Embryonic facial prominence (tissue), 1 donor: ENCODE results near the gene GLRA3.
"Not testable (repeated sequence)": the region's sequence is repeated elsewhere in the genome, so short reads cannot be mapped to it uniquely, and the experiment has no call there.

Experiments used
- DNase-seq: peaks from one replicate; pipeline ENCODE4 v3.0.0-alpha.2; 2016; ENCODE audit errors: extremely low spot score

Gene GLRA3

DNA sequence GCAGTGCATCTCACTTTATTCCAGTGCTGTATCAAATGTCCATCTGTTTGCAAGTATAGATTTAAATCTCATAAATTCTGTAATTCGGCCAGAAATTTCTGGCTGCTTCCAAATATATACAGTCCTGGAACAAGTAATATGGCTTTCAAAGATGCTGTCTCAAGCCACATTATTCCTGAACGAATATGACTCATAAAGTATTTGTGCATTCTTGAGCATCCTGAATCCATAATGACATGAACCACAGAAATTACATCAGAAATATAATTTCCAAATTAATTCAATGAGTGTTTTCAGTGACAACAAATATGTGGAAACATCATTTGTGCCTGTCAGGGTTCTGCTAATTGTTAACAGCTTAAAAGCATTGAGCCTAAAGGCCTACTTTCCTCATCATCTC lies 165.8 kb downstream of the GLRA3 start:
- no peak for DNase-seq

DNA sequence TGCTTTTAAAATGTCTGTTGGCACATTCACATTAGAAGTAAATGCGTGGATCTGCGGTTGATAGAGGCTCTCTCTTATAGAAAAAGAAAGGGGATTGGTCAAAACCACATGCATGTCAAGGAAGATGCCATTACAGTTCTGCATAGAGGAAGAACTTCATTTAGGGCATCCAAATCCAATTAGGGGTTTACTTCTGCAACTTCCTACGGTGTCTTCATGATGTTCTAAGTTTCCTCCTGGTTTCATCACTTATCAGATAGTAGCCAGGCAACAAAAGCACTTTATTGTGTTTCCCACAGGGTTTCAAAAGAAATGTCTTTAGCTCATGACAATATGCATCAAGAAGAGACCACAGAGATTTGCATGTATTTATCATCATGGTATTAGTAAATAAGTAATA lies 170.8 kb downstream of the GLRA3 start:
- DNase-seq: no peak

DNA sequence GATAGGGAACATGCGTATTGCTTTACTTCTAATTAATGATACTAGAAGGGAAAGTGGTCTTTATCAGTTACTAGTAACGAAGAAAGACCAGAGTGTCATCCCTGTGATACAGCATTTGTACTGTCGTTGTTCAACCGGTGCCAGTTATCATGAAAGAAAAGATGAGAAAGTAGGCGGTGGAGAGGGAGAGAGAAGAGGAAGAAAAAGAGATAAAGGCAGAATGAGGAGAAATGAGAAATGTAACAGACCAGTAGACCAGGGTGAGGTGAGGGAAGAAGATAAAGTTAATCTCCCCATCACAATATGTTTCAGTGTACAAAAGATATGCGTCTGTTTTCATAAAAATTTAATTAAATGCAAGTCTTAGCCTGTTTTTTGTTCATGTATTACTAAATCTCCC lies 171.6 kb downstream of the GLRA3 start:
- DNase-seq: no peak

DNA sequence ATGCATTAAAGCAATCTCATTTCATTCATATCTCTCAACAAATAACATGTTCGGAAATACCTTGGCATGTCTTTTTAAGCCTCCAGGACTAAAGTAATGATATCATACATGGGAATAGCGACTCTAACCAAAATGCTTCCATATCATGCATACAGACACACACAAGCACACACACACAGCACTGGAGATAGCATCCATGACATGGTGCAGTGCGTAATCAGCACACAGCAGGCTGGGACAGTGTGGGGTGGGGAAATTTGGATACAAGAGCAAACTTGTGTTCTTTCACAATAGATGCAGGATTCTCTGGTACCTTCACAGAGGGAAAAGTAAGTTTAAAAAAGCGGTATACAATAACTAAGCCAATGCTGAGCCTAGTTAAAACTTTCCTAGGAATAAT lies 174.4 kb downstream of the GLRA3 start:
- no peak for DNase-seq

DNA sequence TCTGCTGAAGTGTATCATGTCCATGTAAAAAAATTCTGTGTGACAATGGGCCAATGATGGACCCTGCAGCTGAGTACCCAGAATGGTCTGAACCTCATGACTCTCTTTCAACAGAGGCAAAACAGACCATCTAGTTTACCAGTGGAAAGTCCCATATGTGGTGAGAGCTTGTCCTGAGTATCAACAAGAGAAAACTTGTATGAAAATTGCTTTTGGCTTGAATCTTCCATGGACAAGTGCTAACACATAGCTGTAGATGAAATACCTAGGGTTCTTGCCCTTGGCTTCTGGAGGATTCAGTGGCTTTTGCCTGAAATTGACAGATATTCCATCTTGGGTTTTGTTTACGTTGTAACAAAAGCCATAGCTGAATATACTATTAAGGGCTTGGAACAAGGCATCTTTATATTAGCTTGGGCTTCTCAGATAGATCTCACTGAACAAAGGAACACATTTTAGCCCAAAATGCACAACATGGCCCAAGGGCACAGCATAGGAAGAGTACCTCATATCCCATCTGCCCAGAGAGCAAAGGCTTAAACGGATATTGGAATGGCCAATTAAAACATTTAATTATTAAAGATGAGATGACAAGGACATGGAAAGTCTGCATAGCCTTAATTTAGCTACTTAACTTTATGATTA lies 178.2 kb downstream of the GLRA3 start:
- no peak for DNase-seq

DNA sequence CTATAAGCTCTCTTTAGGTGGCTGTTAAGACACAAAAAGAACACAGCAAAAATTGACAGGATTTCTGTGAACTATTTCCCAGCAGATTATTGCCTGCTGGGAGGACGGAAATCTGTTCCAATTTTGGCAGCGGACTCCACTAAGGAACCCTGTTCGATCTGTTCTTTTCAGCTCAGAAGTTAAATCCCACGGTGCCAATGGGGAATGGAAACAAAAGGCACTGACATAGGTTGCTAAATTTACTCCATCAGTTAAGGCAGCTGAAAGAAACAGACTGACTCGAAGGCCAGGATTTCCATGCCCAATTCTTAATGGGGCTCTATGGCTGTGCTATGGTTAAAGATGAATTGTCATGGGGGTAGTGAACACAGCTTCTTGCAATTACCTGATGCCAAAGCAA lies 180.2 kb downstream of the GLRA3 start:
- DNase-seq: no peak

DNA sequence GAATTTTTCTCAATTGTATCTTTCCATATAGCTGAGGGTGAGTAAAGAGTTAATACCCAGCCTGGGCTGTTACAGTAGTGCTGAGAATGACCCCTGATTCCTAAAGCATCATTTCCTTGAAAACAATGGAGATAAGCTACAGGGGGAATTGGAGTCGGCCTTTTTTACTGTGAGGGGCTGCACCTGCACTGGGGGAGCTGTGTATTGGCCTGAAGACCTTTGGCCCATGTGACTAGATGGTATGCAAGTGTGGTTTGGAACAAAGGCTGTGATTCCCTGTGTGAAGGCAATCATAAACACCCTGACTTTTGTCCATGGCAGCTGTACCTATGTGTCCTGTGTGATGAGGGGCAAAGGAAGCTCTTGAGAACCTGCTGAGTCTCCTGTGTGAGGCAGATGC lies 182.7 kb downstream of the GLRA3 start:
- DNase-seq: no peak

DNA sequence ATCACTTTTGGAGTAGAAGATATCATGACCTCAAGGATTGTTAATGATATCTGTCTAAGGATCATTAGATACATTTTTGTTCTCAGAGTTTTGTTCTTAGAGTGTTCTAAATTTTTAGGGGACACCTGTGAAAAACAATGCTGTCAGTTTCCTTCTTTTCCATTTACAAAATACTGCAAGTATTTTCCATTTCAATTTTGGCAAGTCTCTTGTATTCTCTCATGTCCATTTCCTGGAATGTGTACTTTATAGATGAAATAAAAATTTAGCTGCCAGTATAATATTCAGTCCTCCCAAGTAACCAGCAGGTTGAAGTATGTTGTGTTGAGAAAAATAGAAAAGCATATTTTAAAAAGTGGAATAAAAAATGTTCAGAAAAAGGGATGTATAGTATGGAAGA lies 188.9 kb downstream of the GLRA3 start:
- DNase-seq: no peak

DNA sequence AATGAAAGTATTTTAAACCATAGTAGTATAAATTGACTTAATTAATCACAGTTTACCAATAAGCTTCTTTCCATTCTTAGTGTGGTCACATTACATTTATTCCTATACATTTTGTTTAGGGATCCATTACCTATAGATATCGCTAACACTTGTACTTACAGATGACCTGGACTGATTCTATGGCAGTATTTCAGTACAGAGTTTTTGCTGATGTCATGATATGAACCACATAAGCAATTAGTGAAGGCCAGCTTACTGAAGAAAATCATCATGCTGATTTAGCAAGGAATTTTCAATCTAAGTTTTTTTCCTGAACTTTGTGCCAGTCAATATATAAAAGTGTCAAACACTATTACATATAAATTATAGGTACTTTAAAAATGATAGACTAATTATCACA lies 193.3 kb downstream of the GLRA3 start:
- DNase-seq: no peak

DNA sequence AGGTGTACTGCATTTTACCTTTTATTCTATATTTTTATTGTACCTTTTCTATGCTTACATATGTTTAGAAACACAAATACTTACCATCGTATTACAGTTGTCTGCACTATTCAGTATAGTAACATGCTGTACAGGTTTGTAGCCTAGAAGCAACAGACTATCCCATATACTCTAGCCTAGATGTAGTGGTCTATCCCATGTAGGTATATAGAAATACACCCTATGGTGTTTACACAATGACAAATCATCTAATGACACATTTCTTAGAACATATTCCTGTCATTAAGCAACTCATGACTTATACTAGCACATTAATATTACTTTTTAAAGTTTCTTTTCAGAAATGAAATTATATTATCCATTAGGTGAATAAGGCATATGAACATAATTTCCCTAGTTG lies 195.6 kb downstream of the GLRA3 start:
- no peak for DNase-seq

DNA sequence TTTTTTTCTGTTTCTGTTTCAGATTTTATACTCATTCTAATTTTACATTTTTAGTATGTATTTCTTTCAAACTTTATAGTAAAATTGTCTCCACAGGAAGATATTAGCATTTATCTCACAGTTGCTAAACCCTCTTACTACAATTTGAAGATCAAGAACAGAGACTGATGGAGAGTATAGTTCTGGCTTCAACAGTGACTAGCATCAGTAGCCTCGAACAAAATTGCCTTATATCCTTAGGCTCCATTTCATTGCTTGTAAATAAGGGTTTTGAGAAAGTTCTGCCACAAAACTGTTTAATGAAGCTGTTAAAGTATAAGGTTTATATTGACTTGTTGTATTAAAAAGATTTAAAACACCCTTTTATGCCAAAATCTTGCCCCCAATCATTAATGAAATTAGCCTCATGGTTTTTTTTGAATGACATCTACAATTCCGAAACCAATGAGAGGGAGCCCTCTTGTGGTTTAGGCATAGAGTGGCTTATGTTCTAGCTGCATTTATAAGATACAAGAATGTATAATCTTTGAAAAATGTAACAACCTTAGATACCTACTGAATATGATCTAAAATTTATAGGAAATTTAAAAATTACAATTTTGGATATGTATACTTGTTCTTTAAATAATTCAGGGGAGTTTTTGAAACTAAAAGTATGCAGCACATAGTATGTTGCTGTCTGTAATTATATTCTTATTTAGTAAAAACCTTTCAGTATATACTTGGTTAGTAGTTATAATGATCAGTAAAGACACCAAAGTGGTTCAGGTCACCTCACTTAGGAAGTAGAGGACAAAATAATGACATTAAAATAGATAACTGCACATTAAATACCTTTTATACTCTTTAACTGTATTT lies 196.9 kb downstream of the GLRA3 start:
- DNase-seq: no peak

DNA sequence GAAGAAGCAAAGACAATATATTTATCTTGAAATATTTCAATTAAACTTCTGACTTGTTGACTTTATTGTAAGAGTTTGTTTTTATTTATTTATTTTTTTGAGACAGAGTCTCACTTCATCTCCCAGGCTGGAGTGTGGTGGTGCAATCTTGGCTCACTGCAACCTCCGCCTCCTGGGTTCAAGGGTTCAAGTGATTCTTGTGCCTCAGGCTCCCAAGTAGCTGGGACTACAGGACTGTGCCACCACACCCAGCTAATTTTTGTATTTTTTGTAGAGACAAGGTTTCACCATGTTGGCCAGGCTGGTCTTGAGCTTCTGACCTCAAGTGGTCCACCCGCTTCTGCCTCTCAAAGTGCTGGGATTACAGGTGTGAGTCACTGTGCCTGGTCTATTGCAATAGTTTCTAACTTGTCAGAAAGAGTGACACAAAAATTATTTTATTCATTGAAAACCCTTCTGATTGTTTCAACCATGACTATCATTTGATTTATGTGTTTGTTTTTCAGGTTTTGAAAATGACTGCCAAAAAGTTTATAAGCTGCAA lies 199.1 kb downstream of the GLRA3 start:
- DNase-seq: not testable (repeated sequence)

DNA sequence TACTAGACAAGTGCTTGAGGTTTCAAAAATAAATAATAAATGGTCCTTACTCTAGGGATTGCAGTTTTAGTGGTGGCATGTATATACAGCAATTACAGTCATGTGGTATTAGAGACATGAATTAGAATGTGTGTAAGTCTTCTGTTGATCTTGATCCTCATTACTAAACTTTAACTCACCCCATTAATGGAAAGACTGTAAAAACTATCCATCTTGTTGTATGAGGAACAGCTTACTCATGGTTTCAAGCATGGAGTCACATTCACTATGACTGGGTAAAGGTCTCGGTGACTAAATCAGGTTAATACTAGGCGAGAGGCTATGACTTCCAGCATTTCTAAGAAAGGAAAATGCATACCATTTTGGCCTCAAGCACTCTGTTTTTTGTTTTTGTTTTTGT lies 199.8 kb downstream of the GLRA3 start:
- no peak for DNase-seq

DNA sequence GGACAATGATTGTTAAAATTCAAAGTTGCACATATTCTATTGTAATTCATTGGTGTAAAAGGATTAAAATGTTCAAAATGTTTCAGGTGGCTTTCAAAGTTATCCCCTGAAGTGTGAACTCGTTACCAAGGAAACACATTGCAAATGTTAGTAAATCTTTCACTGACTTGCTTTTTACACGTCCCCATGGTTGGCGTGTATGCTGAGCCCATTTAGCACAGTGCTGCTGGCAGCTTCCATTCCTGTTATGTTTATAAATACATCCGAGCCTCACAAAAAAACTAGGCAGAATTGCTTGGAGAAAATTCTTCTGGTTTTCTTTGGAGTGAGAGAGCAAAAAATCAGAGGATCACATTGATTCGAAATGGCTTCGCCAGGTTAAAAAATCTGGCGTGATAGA lies 200.9 kb downstream of the GLRA3 start:
- no peak for DNase-seq

DNA sequence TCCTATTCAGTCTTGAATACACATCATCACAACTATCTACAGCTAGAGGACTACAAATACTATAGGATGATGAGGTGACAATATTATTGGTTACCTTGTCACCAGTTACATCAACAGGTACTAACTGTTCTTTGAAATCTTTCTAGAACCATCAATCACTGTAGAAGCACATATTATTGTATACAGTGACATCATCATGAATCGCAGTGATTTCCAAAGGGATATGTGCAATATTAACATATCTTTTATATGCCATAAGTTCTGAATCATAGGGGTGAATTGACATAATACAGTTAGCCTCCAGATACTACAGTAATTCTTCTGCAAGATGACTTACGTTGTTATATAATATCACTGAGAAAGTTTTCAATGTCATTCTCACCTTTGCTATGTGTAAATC lies 201.6 kb downstream of the GLRA3 start:
- DNase-seq: no peak

DNA sequence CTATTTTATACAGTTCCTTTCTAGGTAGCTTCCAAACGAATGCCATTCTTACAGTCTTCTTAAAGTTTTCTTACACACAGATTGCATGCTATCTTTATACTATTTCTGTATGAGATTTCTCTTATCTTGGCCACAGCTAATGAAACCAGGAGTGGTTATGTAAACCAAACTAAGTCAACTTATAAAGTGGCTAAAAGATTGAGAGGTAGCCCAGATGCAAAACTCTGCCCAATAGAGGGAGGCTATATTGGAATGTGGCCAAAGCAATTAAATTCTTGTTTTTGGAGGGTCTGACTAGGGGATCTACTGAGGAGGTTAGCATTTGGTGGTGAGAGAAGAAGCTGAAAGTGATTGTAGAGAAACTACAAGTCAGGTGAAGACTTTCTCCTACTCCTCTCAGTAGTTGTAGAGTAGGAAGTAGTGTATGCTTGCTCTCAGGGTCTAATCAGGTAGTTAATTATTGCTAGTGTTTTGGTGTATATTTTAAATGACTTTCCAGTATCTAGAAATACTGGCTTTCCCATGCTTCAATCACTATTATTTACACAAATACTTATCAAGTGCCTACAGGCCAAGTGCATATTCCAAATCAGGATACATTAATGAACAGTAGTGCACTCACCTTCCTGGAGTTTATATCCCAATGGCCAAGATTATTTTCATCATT lies 202.6 kb downstream of the GLRA3 start:
- DNase-seq: no peak

DNA sequence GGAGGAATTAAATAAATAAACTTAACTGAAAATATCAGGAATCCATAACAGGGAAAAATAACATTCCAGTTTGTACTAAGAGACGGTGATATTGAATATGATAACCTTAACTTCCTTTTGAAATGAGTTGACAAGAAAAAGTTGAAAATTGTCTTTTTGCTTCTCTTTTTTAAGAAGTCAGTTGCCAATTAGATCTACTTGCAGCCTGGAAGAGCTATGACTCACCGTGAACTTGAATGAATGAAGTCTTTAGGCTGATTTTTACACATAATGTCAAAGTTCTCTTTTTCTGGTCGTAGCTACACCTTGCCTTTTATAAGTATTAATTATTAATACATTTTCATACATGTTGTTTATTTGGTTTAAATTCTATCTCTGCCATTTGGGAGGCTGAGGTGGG lies 212.4 kb downstream of the GLRA3 start:
- DNase-seq: no peak

DNA sequence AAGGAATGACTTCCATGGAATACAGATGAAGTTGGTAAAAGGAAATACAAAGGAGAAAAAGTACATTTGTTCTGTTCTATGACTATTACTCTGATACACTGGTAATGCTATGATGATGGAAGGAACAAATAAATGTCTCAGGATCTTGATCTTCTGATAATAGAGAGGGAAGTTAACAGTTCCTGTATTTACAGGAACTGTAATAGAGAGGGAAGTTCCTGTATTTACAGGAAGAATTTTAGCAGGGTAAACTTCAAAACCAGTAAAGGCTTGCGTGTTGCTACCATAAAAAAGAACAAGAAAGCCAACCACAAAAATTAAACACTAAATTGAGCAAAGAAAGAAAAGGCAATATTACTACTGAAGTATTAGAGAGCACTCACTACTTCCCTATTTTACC lies 215.1 kb downstream of the GLRA3 start:
- no peak for DNase-seq

DNA sequence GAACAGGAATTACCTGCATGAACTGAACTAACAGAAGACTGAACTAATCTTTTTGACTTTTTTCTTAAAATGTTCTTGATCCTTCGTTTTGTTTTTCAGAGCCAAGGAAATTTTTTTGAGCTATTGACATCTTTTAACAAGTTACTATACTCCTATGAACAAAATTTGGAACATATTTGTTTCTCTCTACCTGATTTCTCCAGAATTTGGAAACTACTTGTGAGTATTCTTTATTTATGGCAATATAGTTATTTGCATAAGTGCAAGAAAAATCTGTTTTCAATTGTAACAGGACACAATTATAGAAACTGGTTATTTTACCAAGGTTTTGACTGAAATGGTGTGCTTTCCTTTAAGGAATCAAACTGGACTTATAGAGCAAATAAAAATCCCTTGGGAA lies 217.3 kb downstream of the GLRA3 start:
- no peak for DNase-seq

DNA sequence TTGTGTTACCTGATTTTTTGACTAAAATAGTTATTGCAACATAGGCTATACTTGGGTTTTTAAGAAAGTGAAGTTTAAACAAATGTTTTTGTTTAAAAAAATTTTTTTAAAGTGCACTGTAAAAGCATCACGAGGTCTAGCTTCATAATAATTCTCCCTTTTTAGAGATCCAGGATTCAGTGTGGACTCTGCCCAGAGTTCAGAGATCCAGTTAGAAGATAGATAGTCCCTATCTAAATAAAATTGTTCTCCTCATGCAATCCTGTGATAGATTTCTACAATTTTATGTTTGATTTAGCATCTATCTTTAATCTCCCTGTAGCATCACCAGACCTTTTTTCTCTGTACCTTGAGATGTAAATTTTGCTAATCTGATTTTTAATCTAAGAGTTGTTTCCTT lies 221.3 kb downstream of the GLRA3 start:
- no peak for DNase-seq

DNA sequence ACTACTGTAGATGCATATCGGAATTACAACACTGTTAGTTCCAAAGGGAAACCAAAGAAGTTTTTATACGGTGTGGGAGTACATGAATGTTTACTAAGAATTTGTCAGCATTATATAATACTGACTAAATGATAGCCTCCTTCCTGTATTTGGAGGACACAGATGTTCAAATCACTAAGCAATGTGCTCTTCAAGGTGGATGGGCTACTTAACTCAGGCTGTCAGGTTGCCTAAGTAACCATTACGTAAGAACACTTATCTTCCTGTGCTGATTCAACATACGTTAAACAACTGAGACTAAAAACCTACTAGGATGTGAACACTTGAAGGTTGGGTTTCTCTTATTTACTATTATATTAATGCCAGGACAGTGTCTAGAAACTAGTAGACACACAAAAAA lies 224.8 kb downstream of the GLRA3 start:
- DNase-seq: no peak

DNA sequence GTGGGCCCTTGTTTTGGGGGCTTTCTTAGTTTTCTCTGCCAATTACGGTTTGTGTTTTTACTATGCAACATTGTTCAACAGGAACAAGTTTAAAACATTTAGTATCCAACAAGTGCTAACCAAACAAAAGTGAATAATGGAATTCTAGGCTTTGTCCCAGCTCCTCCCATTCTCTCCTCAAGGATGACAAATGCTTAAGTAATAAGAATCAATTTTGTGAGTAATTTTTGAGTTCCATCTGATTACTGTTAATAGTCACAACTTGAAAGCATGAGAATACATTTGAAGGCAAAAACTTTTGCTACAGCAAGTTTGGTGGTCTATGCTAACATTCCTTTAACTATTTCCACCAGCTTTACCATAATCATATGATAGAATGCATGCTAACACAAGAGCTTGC lies 228.7 kb downstream of the GLRA3 start:
- DNase-seq: no peak

DNA sequence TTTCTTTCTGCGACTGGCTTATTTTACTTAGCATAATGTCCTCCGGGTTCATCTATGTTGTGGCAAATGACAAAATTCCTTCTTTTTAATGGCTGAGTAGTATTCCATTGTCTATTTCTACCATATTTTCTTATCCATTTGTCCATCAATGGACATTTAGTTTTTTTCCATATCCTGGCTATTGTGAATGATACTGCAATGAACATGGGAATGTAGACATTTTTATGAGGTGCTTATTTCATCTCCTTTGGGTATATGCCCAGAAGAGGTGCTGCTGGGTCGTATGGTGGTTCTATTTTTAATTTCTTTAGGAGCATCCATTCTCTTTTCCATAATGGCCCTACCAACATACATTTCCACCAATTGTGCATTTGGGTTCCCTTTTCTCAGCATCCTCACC lies 230.2 kb downstream of the GLRA3 start:
- DNase-seq: no peak
